GM12872 (cell line): ENCODE measurements around the gene IRF9.

ENCODE experiments used
- TF ChIP-seq, protein P1 (sequence below): IDR thresholded peaks from 3 replicates; pipeline ENCODE4 v1.5.1; 2011; ENCODE audit warnings: low read depth, mild to moderate bottlenecking, low read length, moderate library complexity; ENCODE audit not compliant: insufficient read depth

Gene IRF9

DNA sequence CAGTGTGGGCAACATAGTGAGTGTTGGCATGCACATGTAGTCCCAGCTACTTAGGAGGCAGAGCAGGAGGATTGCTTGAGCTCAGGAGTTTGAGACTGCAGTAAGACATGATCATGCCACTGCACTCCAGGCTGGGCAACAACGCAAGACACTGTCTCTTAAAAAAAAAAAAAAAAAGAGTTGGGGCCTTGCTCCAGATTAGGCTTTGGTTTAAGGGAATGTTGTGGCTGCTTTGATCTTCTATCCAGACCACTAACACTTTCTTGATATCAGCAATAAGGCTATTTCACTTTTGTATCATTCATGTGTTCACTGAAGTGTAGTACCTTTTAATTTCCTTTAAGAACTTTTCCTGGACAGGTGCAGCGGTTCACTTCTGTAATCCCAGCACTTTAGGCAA, 33.4 kb upstream of the IRF9 start:
- TF ChIP-seq, protein P1, sequence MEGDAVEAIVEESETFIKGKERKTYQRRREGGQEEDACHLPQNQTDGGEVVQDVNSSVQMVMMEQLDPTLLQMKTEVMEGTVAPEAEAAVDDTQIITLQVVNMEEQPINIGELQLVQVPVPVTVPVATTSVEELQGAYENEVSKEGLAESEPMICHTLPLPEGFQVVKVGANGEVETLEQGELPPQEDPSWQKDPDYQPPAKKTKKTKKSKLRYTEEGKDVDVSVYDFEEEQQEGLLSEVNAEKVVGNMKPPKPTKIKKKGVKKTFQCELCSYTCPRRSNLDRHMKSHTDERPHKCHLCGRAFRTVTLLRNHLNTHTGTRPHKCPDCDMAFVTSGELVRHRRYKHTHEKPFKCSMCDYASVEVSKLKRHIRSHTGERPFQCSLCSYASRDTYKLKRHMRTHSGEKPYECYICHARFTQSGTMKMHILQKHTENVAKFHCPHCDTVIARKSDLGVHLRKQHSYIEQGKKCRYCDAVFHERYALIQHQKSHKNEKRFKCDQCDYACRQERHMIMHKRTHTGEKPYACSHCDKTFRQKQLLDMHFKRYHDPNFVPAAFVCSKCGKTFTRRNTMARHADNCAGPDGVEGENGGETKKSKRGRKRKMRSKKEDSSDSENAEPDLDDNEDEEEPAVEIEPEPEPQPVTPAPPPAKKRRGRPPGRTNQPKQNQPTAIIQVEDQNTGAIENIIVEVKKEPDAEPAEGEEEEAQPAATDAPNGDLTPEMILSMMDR = no peak

DNA sequence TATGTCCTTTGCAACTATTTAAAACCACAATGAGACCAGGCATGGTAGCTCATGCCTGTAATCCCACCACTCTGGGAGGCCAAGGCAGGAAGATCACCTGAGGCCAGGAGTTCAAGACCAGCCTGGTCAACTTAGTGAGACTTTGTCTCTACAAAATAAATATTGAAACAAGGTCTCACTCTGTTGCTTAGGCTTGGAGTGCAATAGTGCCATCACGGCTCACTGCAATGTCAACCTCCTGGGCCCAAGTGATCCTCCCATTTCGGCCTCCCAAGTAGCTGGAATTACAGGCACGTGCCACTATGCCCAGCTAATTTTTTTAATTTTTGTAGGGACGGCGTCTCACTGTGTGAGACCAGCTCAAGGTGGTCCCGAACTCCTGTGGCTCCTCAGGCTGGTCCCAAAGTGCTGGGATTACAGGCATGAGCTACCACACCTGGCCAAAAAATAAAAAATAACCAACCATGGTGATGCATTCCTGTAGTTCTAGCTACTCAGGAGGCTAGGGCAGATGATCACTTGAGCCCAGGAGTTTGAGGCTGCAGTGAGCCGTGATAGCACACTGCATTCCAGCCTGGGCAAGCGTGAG, 31.6 kb upstream of the IRF9 start:
- TF ChIP-seq, protein P1 = no peak

DNA sequence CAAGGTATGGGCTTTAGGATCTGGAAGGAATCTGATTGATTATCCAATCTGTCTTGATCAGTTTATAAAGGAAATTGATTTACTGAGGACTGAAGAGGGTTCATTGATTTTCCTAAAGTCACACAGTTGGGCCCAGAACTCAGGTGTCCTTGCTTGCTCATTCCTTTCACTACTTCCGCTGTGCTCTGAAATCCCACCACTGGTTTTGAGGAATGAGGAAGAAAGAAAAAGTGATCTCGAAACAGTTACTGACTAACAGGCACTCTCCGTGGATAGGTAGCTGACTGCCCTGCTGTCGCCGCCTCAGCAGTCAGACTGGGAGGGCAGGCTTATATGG, 30.7 kb upstream of the IRF9 start, which contains the start of gene FITM1:
Gene FITM1, plus strand, starts transcription at position 280 of the 337 bp plus-strand sequence. CDS start 905 bp downstream, outside the sequence.
- TF ChIP-seq, protein P1 = no peak

DNA sequence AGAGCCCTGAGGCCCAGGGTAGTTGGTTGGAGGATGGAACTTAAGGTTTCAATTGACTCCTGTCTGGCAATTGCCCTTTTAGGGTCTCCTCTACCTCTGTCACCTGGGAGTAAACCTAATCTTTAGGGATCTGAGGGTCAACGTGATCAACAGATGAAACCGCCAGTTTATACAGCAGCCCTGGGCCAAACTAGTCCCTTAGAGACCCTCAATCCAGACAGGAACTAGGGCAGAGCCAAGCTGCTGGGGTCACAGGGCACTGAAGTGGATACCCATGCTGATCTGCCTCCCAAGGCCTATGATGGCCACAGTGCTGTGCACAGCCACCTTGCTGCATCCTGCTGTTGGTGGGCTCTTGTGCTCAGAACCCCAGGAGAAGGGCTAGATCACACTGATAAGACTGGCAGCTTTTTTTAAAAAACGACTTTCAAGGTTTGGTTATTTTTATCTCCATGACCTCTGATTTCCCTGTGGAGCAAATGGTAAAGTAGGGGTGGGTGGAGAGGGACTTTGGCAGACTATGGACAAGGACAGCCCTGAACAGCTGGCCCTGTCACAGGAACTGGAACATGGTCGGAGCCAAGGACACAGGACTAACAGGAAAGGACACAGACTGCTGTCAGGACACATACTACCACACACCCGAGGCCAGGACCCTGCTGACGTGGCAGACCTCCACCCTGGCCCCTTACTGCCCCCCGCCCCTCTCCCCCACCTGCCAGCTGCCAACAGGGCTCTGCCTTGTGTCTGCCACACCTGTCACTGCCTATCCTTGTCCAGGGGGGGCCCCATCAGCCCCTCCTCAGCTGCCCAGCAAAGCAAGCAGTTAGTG, 30.1 kb upstream of the IRF9 start:
- TF ChIP-seq, protein P1 = no peak

DNA sequence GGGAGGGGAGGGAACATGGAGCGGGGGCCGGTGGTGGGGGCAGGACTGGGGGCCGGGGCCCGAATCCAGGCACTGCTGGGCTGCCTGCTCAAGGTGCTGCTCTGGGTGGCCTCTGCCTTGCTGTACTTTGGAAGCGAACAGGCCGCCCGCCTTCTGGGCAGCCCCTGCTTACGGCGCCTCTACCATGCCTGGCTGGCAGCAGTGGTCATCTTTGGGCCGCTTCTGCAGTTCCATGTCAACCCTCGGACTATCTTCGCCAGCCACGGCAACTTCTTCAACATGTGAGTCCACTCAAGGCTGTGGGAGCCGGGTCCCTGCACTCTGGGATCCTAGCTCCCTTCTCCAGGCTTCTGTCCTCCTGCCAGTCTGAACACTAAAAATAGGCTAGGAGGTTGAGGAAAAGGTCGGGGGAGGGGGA, 29.5 kb upstream of the IRF9 start:
- TF ChIP-seq, protein P1 = no peak

DNA sequence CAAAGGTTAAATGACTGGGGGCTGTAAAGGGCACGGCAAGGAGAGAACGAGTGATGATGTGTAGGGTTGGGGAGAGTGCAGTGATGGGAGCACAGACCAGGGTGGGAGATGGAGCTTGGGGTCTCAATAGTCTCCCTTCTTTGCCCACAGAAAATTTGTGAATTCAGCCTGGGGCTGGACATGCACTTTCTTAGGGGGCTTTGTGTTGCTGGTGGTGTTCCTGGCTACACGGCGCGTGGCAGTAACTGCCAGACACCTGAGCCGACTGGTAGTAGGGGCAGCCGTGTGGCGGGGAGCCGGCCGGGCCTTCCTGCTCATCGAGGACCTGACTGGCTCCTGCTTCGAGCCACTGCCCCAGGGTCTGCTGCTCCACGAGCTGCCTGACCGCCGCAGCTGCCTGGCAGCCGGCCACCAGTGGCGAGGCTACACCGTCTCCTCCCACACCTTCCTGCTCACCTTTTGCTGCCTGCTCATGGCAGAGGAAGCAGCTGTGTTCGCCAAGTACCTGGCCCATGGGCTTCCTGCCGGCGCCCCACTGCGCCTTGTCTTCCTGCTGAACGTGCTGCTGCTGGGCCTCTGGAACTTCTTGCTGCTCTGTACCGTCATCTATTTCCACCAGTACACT, 28.9 kb upstream of the IRF9 start:
- TF ChIP-seq, protein P1 = no peak

DNA sequence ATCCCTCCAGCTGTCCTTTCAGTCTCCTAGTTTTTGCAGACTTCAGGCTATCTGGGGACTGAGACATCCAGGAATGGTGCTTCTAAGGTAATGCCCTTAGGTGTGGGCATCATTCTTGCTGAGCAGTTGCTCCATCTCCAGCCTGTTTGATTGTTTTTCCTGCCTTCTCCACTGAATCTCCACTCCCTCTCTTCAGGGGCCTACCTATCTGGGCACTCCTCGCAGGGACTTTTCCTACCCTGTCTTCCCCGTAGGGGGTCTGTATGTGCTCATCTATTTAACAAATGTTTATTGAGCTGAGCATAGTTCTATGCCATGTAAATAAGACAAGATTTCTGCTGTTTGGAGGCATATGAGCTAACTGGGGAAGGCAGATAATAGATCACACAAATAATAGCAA, 28.1 kb upstream of the IRF9 start:
- TF ChIP-seq, protein P1 = no peak
